SK-N-SH (cell line): Measurements from ENCODE around the gene ATP5PF.

ENCODE experiments used
- CHD2 ChIP-seq: fragments of 150-350 bp; IDR thresholded peaks from 2 replicates; pipeline ENCODE4 v1.6.1; 2018; ENCODE audit warnings: low read length; ENCODE audit not compliant: partially characterized antibody
- EP300 ChIP-seq, 2 experiments: IDR thresholded peaks; 2 replicates each; pipeline versions ENCODE4 v1.4.0 to v1.6.1; 2012; ENCODE audit warnings: borderline replicate concordance in 1 of 2, low read depth in 1 of 2, low read length in 1 of 2
- FOXM1 ChIP-seq: IDR thresholded peaks from 2 replicates; pipeline ENCODE4 v1.4.0; 2012; ENCODE audit warnings: low read depth, mild to moderate bottlenecking
- GABPA ChIP-seq: IDR thresholded peaks from 2 replicates; pipeline ENCODE4 v1.4.0; 2012; ENCODE audit warnings: low read depth, mild to moderate bottlenecking
- MXI1 ChIP-seq: IDR thresholded peaks from 2 replicates; pipeline ENCODE4 v1.6.1; 2012; ENCODE audit warnings: mild to moderate bottlenecking, low read depth, low read length, improper control_type of control experiment
- REST ChIP-seq: IDR thresholded peaks from 2 replicates; pipeline ENCODE4 v1.6.1; 2012; ENCODE audit warnings: mild to moderate bottlenecking, low read depth, low read length, moderate library complexity
- RFX5 ChIP-seq: IDR thresholded peaks from 2 replicates; pipeline ENCODE4 v1.6.1; 2012; ENCODE audit warnings: mild to moderate bottlenecking, improper control_type of control experiment, low read length
- SIN3A ChIP-seq: IDR thresholded peaks from 2 replicates; pipeline ENCODE4 v1.6.1; 2012; ENCODE audit warnings: low read depth, mild to moderate bottlenecking, low read length, moderate library complexity, borderline replicate concordance
- TEAD4 ChIP-seq: IDR thresholded peaks from 2 replicates; pipeline ENCODE4 v1.4.0; 2012; ENCODE audit warnings: mild to moderate bottlenecking, borderline replicate concordance; ENCODE audit not compliant: insufficient read depth
- USF1 ChIP-seq: IDR thresholded peaks from 2 replicates; pipeline ENCODE4 v1.4.0; 2012; ENCODE audit warnings: low read depth, borderline replicate concordance
- USF2 ChIP-seq: fragments of 150-350 bp; IDR thresholded peaks from 2 replicates; pipeline ENCODE4 v1.6.1; 2017; ENCODE audit warnings: antibody characterized with exemption, low read length, low read depth, borderline replicate concordance
- TF ChIP-seq, protein P1 (sequence below): fragments of 200-600 bp; sonication (generic); IDR thresholded peaks from 2 replicates; pipeline ENCODE4 v1.6.1; 2017; ENCODE audit warnings: antibody characterized with exemption, mild to moderate bottlenecking, moderate library complexity

DNA sequence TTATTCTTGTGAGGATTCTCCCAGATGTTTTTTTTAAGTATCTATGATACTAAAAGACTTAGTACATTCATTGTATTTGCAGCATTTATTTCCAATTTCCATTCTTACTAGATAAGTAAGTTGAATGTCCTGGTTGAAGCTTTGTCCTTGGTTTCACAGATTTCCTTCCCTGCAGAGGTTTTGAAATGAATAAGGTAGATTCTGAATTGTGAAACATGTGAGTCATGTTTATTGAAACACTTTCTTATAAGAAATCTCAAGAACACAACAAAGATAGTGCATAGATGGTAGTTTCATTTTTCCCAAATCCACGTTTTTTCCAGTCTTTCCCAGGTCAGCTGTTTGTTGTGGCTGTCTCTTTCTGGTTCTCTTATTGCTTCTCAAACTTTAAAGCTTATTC lies 24.9 kb upstream of the ATP5PF start:
- no peak for TF ChIP-seq TEAD4
- TF ChIP-seq, protein P1, sequence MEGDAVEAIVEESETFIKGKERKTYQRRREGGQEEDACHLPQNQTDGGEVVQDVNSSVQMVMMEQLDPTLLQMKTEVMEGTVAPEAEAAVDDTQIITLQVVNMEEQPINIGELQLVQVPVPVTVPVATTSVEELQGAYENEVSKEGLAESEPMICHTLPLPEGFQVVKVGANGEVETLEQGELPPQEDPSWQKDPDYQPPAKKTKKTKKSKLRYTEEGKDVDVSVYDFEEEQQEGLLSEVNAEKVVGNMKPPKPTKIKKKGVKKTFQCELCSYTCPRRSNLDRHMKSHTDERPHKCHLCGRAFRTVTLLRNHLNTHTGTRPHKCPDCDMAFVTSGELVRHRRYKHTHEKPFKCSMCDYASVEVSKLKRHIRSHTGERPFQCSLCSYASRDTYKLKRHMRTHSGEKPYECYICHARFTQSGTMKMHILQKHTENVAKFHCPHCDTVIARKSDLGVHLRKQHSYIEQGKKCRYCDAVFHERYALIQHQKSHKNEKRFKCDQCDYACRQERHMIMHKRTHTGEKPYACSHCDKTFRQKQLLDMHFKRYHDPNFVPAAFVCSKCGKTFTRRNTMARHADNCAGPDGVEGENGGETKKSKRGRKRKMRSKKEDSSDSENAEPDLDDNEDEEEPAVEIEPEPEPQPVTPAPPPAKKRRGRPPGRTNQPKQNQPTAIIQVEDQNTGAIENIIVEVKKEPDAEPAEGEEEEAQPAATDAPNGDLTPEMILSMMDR, result no peak
- TF ChIP-seq RFX5, result no peak
- no peak for TF ChIP-seq GABPA
- TF ChIP-seq USF1, result no peak
- TF ChIP-seq EP300 (IDR thresholded peaks at IDR 0.05; ENCODE audit: borderline replicate concordance in 1 of 2, low read depth in 1 of 2, low read length in 1 of 2), result no peak
- no peak for TF ChIP-seq REST
- no peak for TF ChIP-seq USF2
- no peak for TF ChIP-seq FOXM1
- TF ChIP-seq MXI1, result no peak
- TF ChIP-seq SIN3A, result no peak
- TF ChIP-seq CHD2, result no peak
